ENCODE measurements around the gene ZNF407. TPM values are rescaled to one million over a fixed set of nuclear protein-coding genes. Genes with fewer than 3 reads are reported as not detected.

ZNF407 gene
- total and polyA plus RNA-seq, 2 of the 13 experiments (the other 11 are each of a cell fraction or from before 2014, with no cell fraction given), result 2.3 to 8.7 TPM

DNA sequence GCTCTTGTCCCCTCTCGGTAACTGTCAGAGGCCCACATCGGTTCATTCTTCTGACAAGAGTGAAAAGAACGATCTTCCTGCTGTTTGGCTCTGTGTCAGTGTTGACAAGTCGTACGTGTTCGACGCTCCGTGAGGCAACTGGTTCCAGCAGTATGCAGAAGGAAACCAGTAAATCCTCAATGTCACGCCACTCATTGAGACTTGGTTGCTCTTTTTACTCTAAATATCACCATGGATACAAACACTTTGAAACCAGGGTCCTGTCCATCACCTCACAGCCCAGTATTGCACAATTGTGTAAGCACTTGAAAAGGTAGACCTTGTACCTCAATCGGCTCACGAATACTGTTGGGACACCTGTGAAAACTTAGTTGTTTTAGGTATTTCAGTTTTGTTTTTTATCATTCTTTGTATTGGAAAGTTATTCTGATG is 136.4 kb downstream of the ZNF407 start (continued):
- TF ChIP-seq, protein P1, sequence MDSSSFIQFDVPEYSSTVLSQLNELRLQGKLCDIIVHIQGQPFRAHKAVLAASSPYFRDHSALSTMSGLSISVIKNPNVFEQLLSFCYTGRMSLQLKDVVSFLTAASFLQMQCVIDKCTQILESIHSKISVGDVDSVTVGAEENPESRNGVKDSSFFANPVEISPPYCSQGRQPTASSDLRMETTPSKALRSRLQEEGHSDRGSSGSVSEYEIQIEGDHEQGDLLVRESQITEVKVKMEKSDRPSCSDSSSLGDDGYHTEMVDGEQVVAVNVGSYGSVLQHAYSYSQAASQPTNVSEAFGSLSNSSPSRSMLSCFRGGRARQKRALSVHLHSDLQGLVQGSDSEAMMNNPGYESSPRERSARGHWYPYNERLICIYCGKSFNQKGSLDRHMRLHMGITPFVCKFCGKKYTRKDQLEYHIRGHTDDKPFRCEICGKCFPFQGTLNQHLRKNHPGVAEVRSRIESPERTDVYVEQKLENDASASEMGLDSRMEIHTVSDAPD (CRISPR knock-in tag; IDR thresholded peaks at IDR 0.05), result no peak
- TF ChIP-seq ZNF550 (CRISPR knock-in tag; IDR thresholded peaks at IDR 0.05; ENCODE audit: borderline replicate concordance) (no peak), MED8 (CRISPR knock-in tag; IDR thresholded peaks at IDR 0.05; ENCODE audit: insufficient replicate concordance) (no peak), ZNF761 (CRISPR knock-in tag; conservative IDR thresholded peaks at IDR 0.05) (no peak), ZNF629 (CRISPR knock-in tag; conservative IDR thresholded peaks at IDR 0.05) (no peak; the same call in 1 of the 2 replicates), ATF1 (CRISPR knock-in tag; IDR thresholded peaks at IDR 0.05) (peak; percentile 44; the same call in 1 of the 2 replicates), MTA3 (CRISPR knock-in tag; IDR thresholded peaks at IDR 0.05) (no peak), NPAS2 (CRISPR knock-in tag; IDR thresholded peaks at IDR 0.05; ENCODE audit: borderline replicate concordance) (no peak), RBM22 (optimal IDR thresholded peaks at IDR 0.05; ENCODE audit: low read length) (no peak), RFX5 (IDR thresholded peaks at IDR 0.05; ENCODE audit: low read depth, low read length) (no peak), SNRNP70 (IDR thresholded peaks at IDR 0.05; ENCODE audit: low read depth, low read length) (no peak)
- TF ChIP-seq, protein P2, sequence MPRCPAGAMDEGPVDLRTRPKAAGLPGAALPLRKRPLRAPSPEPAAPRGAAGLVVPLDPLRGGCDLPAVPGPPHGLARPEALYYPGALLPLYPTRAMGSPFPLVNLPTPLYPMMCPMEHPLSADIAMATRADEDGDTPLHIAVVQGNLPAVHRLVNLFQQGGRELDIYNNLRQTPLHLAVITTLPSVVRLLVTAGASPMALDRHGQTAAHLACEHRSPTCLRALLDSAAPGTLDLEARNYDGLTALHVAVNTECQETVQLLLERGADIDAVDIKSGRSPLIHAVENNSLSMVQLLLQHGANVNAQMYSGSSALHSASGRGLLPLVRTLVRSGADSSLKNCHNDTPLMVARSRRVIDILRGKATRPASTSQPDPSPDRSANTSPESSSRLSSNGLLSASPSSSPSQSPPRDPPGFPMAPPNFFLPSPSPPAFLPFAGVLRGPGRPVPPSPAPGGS (CRISPR knock-in tag; IDR thresholded peaks at IDR 0.05), result no peak
- TF ChIP-seq, protein P3, sequence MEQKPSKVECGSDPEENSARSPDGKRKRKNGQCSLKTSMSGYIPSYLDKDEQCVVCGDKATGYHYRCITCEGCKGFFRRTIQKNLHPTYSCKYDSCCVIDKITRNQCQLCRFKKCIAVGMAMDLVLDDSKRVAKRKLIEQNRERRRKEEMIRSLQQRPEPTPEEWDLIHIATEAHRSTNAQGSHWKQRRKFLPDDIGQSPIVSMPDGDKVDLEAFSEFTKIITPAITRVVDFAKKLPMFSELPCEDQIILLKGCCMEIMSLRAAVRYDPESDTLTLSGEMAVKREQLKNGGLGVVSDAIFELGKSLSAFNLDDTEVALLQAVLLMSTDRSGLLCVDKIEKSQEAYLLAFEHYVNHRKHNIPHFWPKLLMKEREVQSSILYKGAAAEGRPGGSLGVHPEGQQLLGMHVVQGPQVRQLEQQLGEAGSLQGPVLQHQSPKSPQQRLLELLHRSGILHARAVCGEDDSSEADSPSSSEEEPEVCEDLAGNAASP (CRISPR knock-in tag; IDR thresholded peaks at IDR 0.05; ENCODE audit: borderline replicate concordance), result 0 out of 2 replicates have a peak, but pooled peaks have one; percentile 22
- TF ChIP-seq, protein P4, sequence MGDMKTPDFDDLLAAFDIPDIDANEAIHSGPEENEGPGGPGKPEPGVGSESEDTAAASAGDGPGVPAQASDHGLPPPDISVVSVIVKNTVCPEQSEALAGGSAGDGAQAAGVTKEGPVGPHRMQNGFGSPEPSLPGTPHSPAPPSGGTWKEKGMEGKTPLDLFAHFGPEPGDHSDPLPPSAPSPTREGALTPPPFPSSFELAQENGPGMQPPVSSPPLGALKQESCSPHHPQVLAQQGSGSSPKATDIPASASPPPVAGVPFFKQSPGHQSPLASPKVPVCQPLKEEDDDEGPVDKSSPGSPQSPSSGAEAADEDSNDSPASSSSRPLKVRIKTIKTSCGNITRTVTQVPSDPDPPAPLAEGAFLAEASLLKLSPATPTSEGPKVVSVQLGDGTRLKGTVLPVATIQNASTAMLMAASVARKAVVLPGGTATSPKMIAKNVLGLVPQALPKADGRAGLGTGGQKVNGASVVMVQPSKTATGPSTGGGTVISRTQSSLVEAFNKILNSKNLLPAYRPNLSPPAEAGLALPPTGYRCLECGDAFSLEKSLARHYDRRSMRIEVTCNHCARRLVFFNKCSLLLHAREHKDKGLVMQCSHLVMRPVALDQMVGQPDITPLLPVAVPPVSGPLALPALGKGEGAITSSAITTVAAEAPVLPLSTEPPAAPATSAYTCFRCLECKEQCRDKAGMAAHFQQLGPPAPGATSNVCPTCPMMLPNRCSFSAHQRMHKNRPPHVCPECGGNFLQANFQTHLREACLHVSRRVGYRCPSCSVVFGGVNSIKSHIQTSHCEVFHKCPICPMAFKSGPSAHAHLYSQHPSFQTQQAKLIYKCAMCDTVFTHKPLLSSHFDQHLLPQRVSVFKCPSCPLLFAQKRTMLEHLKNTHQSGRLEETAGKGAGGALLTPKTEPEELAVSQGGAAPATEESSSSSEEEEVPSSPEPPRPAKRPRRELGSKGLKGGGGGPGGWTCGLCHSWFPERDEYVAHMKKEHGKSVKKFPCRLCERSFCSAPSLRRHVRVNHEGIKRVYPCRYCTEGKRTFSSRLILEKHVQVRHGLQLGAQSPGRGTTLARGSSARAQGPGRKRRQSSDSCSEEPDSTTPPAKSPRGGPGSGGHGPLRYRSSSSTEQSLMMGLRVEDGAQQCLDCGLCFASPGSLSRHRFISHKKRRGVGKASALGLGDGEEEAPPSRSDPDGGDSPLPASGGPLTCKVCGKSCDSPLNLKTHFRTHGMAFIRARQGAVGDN (CRISPR knock-in tag; IDR thresholded peaks at IDR 0.05), result no peak
- TF ChIP-seq, protein P5, sequence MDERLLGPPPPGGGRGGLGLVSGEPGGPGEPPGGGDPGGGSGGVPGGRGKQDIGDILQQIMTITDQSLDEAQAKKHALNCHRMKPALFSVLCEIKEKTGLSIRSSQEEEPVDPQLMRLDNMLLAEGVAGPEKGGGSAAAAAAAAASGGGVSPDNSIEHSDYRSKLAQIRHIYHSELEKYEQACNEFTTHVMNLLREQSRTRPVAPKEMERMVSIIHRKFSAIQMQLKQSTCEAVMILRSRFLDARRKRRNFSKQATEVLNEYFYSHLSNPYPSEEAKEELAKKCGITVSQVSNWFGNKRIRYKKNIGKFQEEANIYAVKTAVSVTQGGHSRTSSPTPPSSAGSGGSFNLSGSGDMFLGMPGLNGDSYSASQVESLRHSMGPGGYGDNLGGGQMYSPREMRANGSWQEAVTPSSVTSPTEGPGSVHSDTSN (CRISPR knock-in tag; IDR thresholded peaks at IDR 0.05), result peak; percentile 86
- TF ChIP-seq, protein P6, sequence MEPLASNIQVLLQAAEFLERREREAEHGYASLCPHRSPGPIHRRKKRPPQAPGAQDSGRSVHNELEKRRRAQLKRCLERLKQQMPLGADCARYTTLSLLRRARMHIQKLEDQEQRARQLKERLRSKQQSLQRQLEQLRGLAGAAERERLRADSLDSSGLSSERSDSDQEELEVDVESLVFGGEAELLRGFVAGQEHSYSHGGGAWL (CRISPR knock-in tag; IDR thresholded peaks at IDR 0.05), result no peak
- TF ChIP-seq, protein P7, sequence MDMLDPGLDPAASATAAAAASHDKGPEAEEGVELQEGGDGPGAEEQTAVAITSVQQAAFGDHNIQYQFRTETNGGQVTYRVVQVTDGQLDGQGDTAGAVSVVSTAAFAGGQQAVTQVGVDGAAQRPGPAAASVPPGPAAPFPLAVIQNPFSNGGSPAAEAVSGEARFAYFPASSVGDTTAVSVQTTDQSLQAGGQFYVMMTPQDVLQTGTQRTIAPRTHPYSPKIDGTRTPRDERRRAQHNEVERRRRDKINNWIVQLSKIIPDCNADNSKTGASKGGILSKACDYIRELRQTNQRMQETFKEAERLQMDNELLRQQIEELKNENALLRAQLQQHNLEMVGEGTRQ (IDR thresholded peaks at IDR 0.05; ENCODE audit: low read depth, low read length), result no peak
- TF ChIP-seq, protein P7 (CRISPR knock-in tag; IDR thresholded peaks at IDR 0.05; ENCODE audit: borderline replicate concordance), result no peak
